NCI-H82 treated with DMSO at 0.1 percent for 48 hours (cell line): Measurements from ENCODE around the gene ZIC2.

ENCODE experiments used
- DNase-seq: peaks from one replicate; lab custom pipeline; 2025; ENCODE audit not compliant: unreplicated experiment; lab: John Stamatoyannopoulos, UW

Gene ZIC2

GRCh38 chr13:99959127-99959539 is 22.5 kb upstream of the ZIC2 start:
- no peak for DNase-seq

GRCh38 chr13:99959540-99960230 is 21.9 kb upstream of the ZIC2 start:
- no peak for DNase-seq

- no peak for DNase-seq
These were observed 20.8 kb upstream of the ZIC2 start for GRCh38 chr13:99960663-99961311.

- no peak for DNase-seq
These were observed 19.9 kb upstream of the ZIC2 start for GRCh38 chr13:99961636-99962035.

- DNase-seq = no peak
These were observed 19.3 kb upstream of the ZIC2 start for GRCh38 chr13:99962242-99962641.

GRCh38 chr13:99963816-99964339 is 17.7 kb upstream of the ZIC2 start:
- DNase-seq = no peak

GRCh38 chr13:99965329-99966000 is 16.1 kb upstream of the ZIC2 start:
- no peak for DNase-seq

GRCh38 chr13:99966064-99966805 is 15.3 kb upstream of the ZIC2 start:
- DNase-seq = no peak

- no peak for DNase-seq
These were observed 14.1 kb upstream of the ZIC2 start for GRCh38 chr13:99967498-99967868.

- DNase-seq = no peak
These were observed 13.6 kb upstream of the ZIC2 start for GRCh38 chr13:99967869-99968520.

GRCh38 chr13:99968521-99969452 is 12.8 kb upstream of the ZIC2 start:
- DNase-seq = no peak

GRCh38 chr13:99969453-99969918 is 12.1 kb upstream of the ZIC2 start:
- DNase-seq = no peak

GRCh38 chr13:99969919-99970650 is 11.5 kb upstream of the ZIC2 start:
- no peak for DNase-seq

- no peak for DNase-seq
These were observed 10.7 kb upstream of the ZIC2 start for GRCh38 chr13:99970651-99971575.

- no peak for DNase-seq
These were observed 9.9 kb upstream of the ZIC2 start, which contains the start of gene ZIC5 for GRCh38 chr13:99971576-99972189. Gene ZIC5 (minus strand): TSS chr13:99971767. CDS start chr13:99971603, 164 bp downstream.

GRCh38 chr13:99972190-99972731 is 9.3 kb upstream of the ZIC2 start:
- DNase-seq = no peak

- DNase-seq = no peak
These were observed 8.3 kb upstream of the ZIC2 start for GRCh38 chr13:99973163-99973807.
